MM.1S (cell line): ENCODE measurements around the gene ZP2.

ENCODE experiments used
- EZH2 ChIP-seq: fragments of 300-600 bp; sonication (generic); optimal IDR thresholded peaks from 2 replicates; pipeline ENCODE3; 2017; ENCODE audit warnings: low read depth, mild to moderate bottlenecking, antibody characterized with exemption, low read length, mixed read lengths
- EZH2phosphoT487 ChIP-seq: fragments of 300-600 bp; sonication (generic); IDR thresholded peaks from 2 replicates; pipeline ENCODE4 v1.6.1; 2018; ENCODE audit warnings: antibody characterized with exemption, low read length
- TF ChIP-seq, protein P1 (sequence below): fragments of 300-600 bp; sonication (generic); IDR thresholded peaks from 2 replicates; pipeline ENCODE4 v1.5.1; 2016; ENCODE audit warnings: antibody characterized with exemption, low read length, mixed read lengths

GRCh38 chr16:21190013-21190412 lies 21.4 kb downstream of the ZP2 start:
- TF ChIP-seq, protein P1, sequence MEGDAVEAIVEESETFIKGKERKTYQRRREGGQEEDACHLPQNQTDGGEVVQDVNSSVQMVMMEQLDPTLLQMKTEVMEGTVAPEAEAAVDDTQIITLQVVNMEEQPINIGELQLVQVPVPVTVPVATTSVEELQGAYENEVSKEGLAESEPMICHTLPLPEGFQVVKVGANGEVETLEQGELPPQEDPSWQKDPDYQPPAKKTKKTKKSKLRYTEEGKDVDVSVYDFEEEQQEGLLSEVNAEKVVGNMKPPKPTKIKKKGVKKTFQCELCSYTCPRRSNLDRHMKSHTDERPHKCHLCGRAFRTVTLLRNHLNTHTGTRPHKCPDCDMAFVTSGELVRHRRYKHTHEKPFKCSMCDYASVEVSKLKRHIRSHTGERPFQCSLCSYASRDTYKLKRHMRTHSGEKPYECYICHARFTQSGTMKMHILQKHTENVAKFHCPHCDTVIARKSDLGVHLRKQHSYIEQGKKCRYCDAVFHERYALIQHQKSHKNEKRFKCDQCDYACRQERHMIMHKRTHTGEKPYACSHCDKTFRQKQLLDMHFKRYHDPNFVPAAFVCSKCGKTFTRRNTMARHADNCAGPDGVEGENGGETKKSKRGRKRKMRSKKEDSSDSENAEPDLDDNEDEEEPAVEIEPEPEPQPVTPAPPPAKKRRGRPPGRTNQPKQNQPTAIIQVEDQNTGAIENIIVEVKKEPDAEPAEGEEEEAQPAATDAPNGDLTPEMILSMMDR = no peak
- TF ChIP-seq EZH2phosphoT487 = no peak
- no peak for TF ChIP-seq EZH2
